COLO829 (cell line): ENCODE measurements around the gene PAOX.
A peak's percentile ranks its signal among the peaks of the same experiment; 100 is the strongest.

Experiments
- DNase-seq: peaks from one replicate; pipeline ENCODE4 v3.0.0; 2012; ENCODE audit warnings: low spot score

The PAOX gene

GRCh38 chr10:133350283-133350949 is 28.6 kb upstream of the PAOX start:
- DNase-seq, result no peak

GRCh38 chr10:133350950-133351329 is 28.1 kb upstream of the PAOX start:
- DNase-seq, result no peak

- DNase-seq, result no peak
These were observed 27.4 kb upstream of the PAOX start for GRCh38 chr10:133351408-133352318.

GRCh38 chr10:133353202-133353959 is 25.7 kb upstream of the PAOX start:
- no peak for DNase-seq

GRCh38 chr10:133353988-133354605 is 25.0 kb upstream of the PAOX start:
- no peak for DNase-seq

- no peak for DNase-seq
These were observed 24.3 kb upstream of the PAOX start for GRCh38 chr10:133354672-133355240.

- DNase-seq, result no peak
These were observed 23.8 kb upstream of the PAOX start for GRCh38 chr10:133355266-133355665.

- DNase-seq, result no peak
These were observed 23.1 kb upstream of the PAOX start for GRCh38 chr10:133355991-133356390.

GRCh38 chr10:133356549-133357284 is 22.3 kb upstream of the PAOX start:
- DNase-seq, result no peak

GRCh38 chr10:133357285-133358161 is 21.5 kb upstream of the PAOX start, which contains the start of gene FUOM:
Gene FUOM, minus strand, starts transcription at chr10:133358019. Its CDS starts 12 bp downstream, at chr10:133358007.
- DNase-seq, result peak; percentile 64

GRCh38 chr10:133358162-133358924 is 20.7 kb upstream of the PAOX start:
- DNase-seq, result no peak

- no peak for DNase-seq
These were observed 20.1 kb upstream of the PAOX start for GRCh38 chr10:133358925-133359310.

- no peak for DNase-seq
These were observed 19.5 kb upstream of the PAOX start for GRCh38 chr10:133359554-133359971.

GRCh38 chr10:133359972-133360610 is 19.0 kb upstream of the PAOX start:
- DNase-seq, result no peak

- no peak for DNase-seq
These were observed 17.8 kb upstream of the PAOX start for GRCh38 chr10:133361227-133361626.

GRCh38 chr10:133361773-133362441 is 17.2 kb upstream of the PAOX start:
- DNase-seq, result no peak

- DNase-seq, result no peak
These were observed 16.2 kb upstream of the PAOX start for GRCh38 chr10:133362846-133363245.
